PC-9 (cell line): Measurements from ENCODE around the gene TNIK. TPM values are rescaled to one million over a fixed set of nuclear protein-coding genes. Genes with fewer than 3 reads are reported as not detected.

Experiments used
- BruUV-seq: library from RNA; stranded (reverse); fragments of 400-500 nt; replicated peaks from 2 replicates; lab custom pipeline; 2021; lab: Mats Ljungman, UMichigan
- CTCF ChIA-PET: fragments of 300-600 bp; sonication (Branson Sonifier 250); formaldehyde crosslinking; loops from one replicate; lab custom pipeline; 2022; ENCODE audit warnings: antibody characterized with exemption; lab: Charles Lee
- POLR2A ChIA-PET: fragments of 300-600 bp; sonication (Branson Sonifier 250); formaldehyde crosslinking; loops from one replicate; lab custom pipeline; 2022; ENCODE audit warnings: antibody characterized with exemption; ENCODE audit not compliant: unreplicated experiment; lab: Charles Lee
- DNase-seq, 2 experiments: peaks; one replicate each; pipeline versions ENCODE4 v3.0.0 to v3.0.0-alpha.2; 2015 to 2022; ENCODE audit warnings: mixed read lengths in 1 of 2
- H2AFZ ChIP-seq: fragments of 200-600 bp; sonication (generic); 2 replicates; pipeline ENCODE4 v1.8.1; 2017; ENCODE audit warnings: antibody characterized with exemption
- H3F3A ChIP-seq: fragments of 200-600 bp; sonication (generic); 2 replicates; pipeline ENCODE4 v1.8.1; 2017; ENCODE audit warnings: antibody characterized with exemption, mild to moderate bottlenecking, low read depth; ENCODE audit not compliant: insufficient read depth
- H3K27ac ChIP-seq: fragments of 200-600 bp; sonication (generic); 2 replicates; pipeline ENCODE4 v1.6.1; 2016; ENCODE audit warnings: mixed run types
- H3K27me3 ChIP-seq: fragments of 200-600 bp; sonication (generic); 2 replicates; pipeline ENCODE4 v1.6.1; 2016; ENCODE audit warnings: low read depth, mixed run types; ENCODE audit not compliant: insufficient read depth
- H3K36me3 ChIP-seq: fragments of 200-600 bp; sonication (generic); 2 replicates; pipeline ENCODE4 v1.6.1; 2016; ENCODE audit warnings: low read depth, mixed run types
- H3K4me1 ChIP-seq: fragments of 200-600 bp; sonication (generic); replicated peaks from 2 replicates; pipeline ENCODE4 v1.6.1; 2016; ENCODE audit warnings: mixed run types; ENCODE audit not compliant: insufficient read depth
- H3K4me2 ChIP-seq: fragments of 200-600 bp; sonication (generic); 2 replicates; pipeline ENCODE4 v1.6.1; 2017; ENCODE audit warnings: mixed run types
- H3K4me3 ChIP-seq: fragments of 200-600 bp; sonication (generic); 2 replicates; pipeline ENCODE4 v1.6.1; 2016; ENCODE audit warnings: mixed run types
- H3K79me2 ChIP-seq: fragments of 200-600 bp; sonication (generic); 2 replicates; pipeline ENCODE4 v1.6.1; 2017; ENCODE audit warnings: low read depth, mixed run types
- H3K9me2 ChIP-seq: fragments of 200-600 bp; sonication (generic); 2 replicates; pipeline ENCODE4 v1.8.1; 2017; ENCODE audit warnings: mild to moderate bottlenecking; ENCODE audit not compliant: insufficient read depth
- H3K9me3 ChIP-seq: fragments of 200-600 bp; sonication (generic); 2 replicates; pipeline ENCODE4 v1.8.1; 2016; ENCODE audit warnings: low read depth; ENCODE audit not compliant: insufficient read depth
- H4K20me1 ChIP-seq: fragments of 200-600 bp; sonication (generic); 2 replicates; pipeline ENCODE4 v1.8.1; 2017; ENCODE audit not compliant: insufficient read depth
- EZH2 ChIP-seq: fragments of 200-600 bp; sonication (generic); IDR thresholded peaks from 2 replicates; pipeline ENCODE4 v1.8.0; 2017; ENCODE audit warnings: antibody characterized with exemption, low read depth
- intact Hi-C: fragments of 100-400 bp; cut with micrococcal nuclease; formaldehyde crosslinking; loops from one replicate; pipeline ENCODE4 v1.10.0; 2022; ENCODE audit not compliant: unreplicated experiment
- total RNA-seq: library from RNA; stranded (reverse); gene quantifications from 2 replicates; pipeline ENCODE4 v1.2.3, GENCODE V29; 2021
- TF ChIP-seq, protein P1 (sequence below): fragments of 200-600 bp; sonication (generic); conservative IDR thresholded peaks from 2 replicates; pipeline ENCODE4 v1.6.1; 2017; ENCODE audit warnings: mixed run types, antibody characterized with exemption, mild to moderate bottlenecking, moderate library complexity

TNIK gene
- total RNA-seq, 1 experiment from 2014 or later, result 30.7 TPM

DNA sequence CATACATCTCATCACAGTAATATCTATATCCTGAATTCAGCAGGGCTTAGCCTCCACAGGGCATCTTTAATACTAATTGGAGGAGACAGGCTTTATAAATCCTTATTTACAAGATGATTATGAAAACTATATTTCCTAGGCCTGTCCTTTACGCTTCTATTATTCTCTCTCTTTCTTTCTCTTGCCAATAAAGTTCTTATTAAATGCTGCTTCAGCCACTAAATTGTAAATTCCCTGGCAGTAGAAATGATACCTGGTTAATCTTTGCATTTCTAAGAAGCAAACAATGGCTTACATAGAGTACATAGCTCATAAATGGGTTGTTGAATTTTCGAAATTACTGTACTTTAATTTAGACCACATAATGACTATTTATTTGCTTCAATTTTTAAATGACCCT, 43.5 kb downstream of the TNIK start:
- Histone ChIP-seq H3F3A (no peaks in the 10 kb centered on the region), H2AFZ (no peak overlapping the region), H3K4me3 (no peak overlapping the region), H3K36me3 (no peaks in the 10 kb centered on the region), H3K4me1 (no peaks in the 10 kb centered on the region), H3K79me2 (peaks cover 39% of the 10 kb centered on the region; the same call in 1 of the 2 replicates), H3K4me2 (no peak overlapping the region), H3K9me2 (no peaks in the 10 kb centered on the region), H3K27ac (no peak overlapping the region), H4K20me1 (no peaks in the 10 kb centered on the region), H3K27me3 (no peaks in the 10 kb centered on the region), H3K9me3 (no peaks in the 10 kb centered on the region; the same call in 1 of the 2 replicates)
- ChIA-PET CTCF (no interaction called here), POLR2A (no interaction called here)
- BruUV-seq, result no TSS peak
- intact Hi-C loops, result no loop called here
- DNase-seq, result no peak
- TF ChIP-seq, protein P1, sequence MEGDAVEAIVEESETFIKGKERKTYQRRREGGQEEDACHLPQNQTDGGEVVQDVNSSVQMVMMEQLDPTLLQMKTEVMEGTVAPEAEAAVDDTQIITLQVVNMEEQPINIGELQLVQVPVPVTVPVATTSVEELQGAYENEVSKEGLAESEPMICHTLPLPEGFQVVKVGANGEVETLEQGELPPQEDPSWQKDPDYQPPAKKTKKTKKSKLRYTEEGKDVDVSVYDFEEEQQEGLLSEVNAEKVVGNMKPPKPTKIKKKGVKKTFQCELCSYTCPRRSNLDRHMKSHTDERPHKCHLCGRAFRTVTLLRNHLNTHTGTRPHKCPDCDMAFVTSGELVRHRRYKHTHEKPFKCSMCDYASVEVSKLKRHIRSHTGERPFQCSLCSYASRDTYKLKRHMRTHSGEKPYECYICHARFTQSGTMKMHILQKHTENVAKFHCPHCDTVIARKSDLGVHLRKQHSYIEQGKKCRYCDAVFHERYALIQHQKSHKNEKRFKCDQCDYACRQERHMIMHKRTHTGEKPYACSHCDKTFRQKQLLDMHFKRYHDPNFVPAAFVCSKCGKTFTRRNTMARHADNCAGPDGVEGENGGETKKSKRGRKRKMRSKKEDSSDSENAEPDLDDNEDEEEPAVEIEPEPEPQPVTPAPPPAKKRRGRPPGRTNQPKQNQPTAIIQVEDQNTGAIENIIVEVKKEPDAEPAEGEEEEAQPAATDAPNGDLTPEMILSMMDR, result no peak
- no peak for TF ChIP-seq EZH2

DNA sequence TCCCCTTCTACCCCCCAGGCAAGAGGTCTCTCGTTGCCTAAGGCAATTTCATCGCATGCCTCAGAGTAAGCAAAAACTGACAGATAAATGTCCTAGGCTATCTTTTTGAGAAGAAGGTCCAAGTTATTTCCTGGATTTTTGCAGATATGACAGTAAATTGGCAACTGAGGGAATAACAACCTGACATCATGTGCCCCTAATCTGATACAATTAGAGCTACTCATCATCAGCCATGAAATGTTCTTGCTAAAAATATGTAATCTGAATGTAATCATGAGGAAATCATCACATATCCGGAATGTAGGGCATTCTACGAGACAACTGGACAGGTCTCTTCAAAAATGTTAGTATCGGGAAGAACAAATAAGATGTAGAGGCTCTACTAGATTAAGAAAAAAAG, 44.1 kb downstream of the TNIK start:
- Histone ChIP-seq H3F3A (no peaks in the 10 kb centered on the region), H3K27ac (no peak overlapping the region), H3K9me3 (no peaks in the 10 kb centered on the region; the same call in 1 of the 2 replicates), H4K20me1 (no peaks in the 10 kb centered on the region), H3K4me3 (no peak overlapping the region), H3K4me2 (no peak overlapping the region), H3K27me3 (no peaks in the 10 kb centered on the region), H3K4me1 (no peaks in the 10 kb centered on the region), H3K9me2 (no peaks in the 10 kb centered on the region), H2AFZ (no peak overlapping the region), H3K36me3 (no peaks in the 10 kb centered on the region), H3K79me2 (peaks cover 34% of the 10 kb centered on the region; the same call in 1 of the 2 replicates)
- ChIA-PET POLR2A (no interaction called here), CTCF (no interaction called here)
- TF ChIP-seq EZH2, result no peak
- TF ChIP-seq, protein P1, result no peak
- DNase-seq, result no peak
- BruUV-seq, result no TSS peak
- intact Hi-C loops, result no loop called here

DNA sequence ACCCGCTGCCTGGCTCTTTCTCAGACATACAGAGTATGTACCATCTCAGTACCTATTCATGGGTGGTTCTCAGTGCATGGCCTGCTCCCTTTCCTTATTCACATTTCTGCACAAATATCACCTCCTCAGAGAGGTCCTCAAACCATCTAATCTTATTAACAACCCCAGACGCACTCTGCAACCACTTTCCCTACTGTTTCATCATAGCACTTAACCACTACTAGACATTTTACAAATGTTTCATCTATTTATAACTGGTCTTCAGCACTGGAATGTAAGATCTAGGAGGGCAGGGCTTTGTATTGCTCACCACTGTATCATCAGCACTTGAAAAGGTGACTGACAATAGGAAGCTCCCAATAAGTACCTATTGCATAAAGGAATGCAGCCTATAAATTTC, 45.1 kb downstream of the TNIK start:
- peaks cover 29% of the 10 kb centered on the region; the same call in 1 of the 2 replicates for H3K79me2 ChIP-seq
- H3K9me2 ChIP-seq, result no peaks in the 10 kb centered on the region
- no peaks in the 10 kb centered on the region for H3K36me3 ChIP-seq
- no peak overlapping the region for H3K4me2 ChIP-seq
- H3K9me3 ChIP-seq, result no peaks in the 10 kb centered on the region; the same call in 1 of the 2 replicates
- CTCF ChIA-PET, result no interaction called here
- TF ChIP-seq, protein P1, result no peak
- TF ChIP-seq EZH2, result no peak
- no peak overlapping the region for H3K4me3 ChIP-seq
- intact Hi-C loops, result no loop called here
- no peaks in the 10 kb centered on the region for H4K20me1 ChIP-seq
- no TSS peak for BruUV-seq
- no peaks in the 10 kb centered on the region for H3K4me1 ChIP-seq
- POLR2A ChIA-PET, result interaction anchor here (0.6 kb wide), 1 partner anchor 152 kb away, joined by 5 read pairs; no protein-coding TSS in a partner anchor
- H3K27me3 ChIP-seq, result no peaks in the 10 kb centered on the region
- H3K27ac ChIP-seq, result no peak overlapping the region
- no peaks in the 10 kb centered on the region for H3F3A ChIP-seq
- no peak overlapping the region for H2AFZ ChIP-seq
- no peak for DNase-seq
